Left lung (tissue), 10 donors: Measurements from ENCODE around the gene TTC7B. TPM values are rescaled to one million over a fixed set of nuclear protein-coding genes. Genes with fewer than 3 reads are reported as not detected.

Experiments used
- ATAC-seq: fragments of 200-7000 bp; cut with Tn5 transposase; one replicate; pipeline ENCODE4 v1.9.1; 2020; ENCODE audit warnings: moderate library complexity
- DNase-seq, 4 donors: peaks; one replicate each; pipeline ENCODE4 v3.0.0-alpha.2; 2013 to 2020
- H3K27ac ChIP-seq, 2 donors: fragments of 200-600 bp; sonication (generic) in 1 of 2; one replicate each; pipeline versions ENCODE4 v1.5.0 to v1.8.0; 2020 to 2021
- H3K27me3 ChIP-seq, 2 donors: fragments of 200-600 bp; sonication (generic) in 1 of 2; one replicate each; pipeline versions ENCODE4 v1.5.0 to v1.8.0; 2020 to 2021
- H3K36me3 ChIP-seq, 2 donors: fragments of 200-600 bp; sonication (generic) in 1 of 2; one replicate each; pipeline versions ENCODE4 v1.5.0 to v1.8.0; 2020 to 2021
- H3K4me1 ChIP-seq, 2 donors: fragments of 200-600 bp; one replicate each; pipeline ENCODE4 v1.8.0; 2021
- H3K4me3 ChIP-seq, 2 donors: fragments of 200-600 bp; sonication (generic) in 1 of 2; one replicate each; pipeline versions ENCODE4 v1.5.0 to v1.8.0; 2020 to 2021; ENCODE audit warnings: mild to moderate bottlenecking in 1 of 2
- H3K9me3 ChIP-seq, 2 donors: fragments of 200-600 bp; sonication (generic) in 1 of 2; one replicate each; pipeline versions ENCODE4 v1.5.0 to v1.8.0; 2020 to 2021
- intact Hi-C, 2 donors: fragments of 100-400 bp; cut with DNase I; formaldehyde crosslinking; loops; one replicate each; pipeline versions ENCODE4 v1.11.2 to v1.14.2; 2022
- polyA plus RNA-seq, 6 donors: library from polyadenylated mRNA; unstranded; fragments of 120-200 nt; gene quantifications; one replicate each; pipeline ENCODE4 v1.2.1, GENCODE V29; 2013; ENCODE audit not compliant: insufficient read length in 6 of 6
- total RNA-seq, 2 donors: library from RNA; stranded (reverse); fragmentation: NEBNext Ultra II Directional; extraction: Animal tissue kit (Norgen Biotek cat#: 25700); gene quantifications; one replicate each; pipeline ENCODE4 v1.2.1, GENCODE V29; 2021
- TF ChIP-seq, protein P1 (sequence below), 2 donors: fragments of 200-600 bp; sonication (generic) in 1 of 2; IDR thresholded peaks; one replicate each; pipeline versions ENCODE4 v1.5.0 to v1.8.0; 2021; ENCODE audit warnings: antibody characterized with exemption in 2 of 2
- donor health status: DM: no; HTN: yes; CAD: no.
- donor health status: DM: no; HTN: no; CAD: no.

The TTC7B gene
- total and polyA plus RNA-seq, 8 donors, result 26.8 to 47.5 (median 39.5) TPM

DNA sequence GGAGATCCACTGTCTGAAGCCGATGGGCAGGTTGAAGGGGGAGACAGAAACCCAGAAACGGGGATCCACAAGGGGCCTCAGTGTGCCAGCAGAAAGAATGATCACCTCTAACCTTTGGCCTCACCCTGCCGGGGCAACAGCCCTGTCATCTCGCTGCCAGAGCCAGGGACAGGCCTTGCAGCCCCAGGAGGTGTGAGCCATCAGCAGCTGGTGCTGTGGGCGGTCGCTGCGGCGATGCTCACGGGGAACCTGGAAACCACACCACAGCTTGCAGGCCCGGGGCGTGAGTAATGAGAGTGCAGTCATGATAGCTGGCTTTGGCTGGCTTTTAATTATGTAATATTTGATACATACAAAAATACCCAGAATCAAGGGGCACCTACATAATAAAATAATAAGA, 4.7 kb upstream of the TTC7B start:
- no peak overlapping the region for H3K27ac ChIP-seq
- no peaks in the 10 kb centered on the region for H3K36me3 ChIP-seq
- no peak for ATAC-seq
- H3K4me3 ChIP-seq, result no peak overlapping the region
- intact Hi-C loops, result no loop called here
- H3K4me1 ChIP-seq, result no peaks in the 10 kb centered on the region
- TF ChIP-seq, protein P1, sequence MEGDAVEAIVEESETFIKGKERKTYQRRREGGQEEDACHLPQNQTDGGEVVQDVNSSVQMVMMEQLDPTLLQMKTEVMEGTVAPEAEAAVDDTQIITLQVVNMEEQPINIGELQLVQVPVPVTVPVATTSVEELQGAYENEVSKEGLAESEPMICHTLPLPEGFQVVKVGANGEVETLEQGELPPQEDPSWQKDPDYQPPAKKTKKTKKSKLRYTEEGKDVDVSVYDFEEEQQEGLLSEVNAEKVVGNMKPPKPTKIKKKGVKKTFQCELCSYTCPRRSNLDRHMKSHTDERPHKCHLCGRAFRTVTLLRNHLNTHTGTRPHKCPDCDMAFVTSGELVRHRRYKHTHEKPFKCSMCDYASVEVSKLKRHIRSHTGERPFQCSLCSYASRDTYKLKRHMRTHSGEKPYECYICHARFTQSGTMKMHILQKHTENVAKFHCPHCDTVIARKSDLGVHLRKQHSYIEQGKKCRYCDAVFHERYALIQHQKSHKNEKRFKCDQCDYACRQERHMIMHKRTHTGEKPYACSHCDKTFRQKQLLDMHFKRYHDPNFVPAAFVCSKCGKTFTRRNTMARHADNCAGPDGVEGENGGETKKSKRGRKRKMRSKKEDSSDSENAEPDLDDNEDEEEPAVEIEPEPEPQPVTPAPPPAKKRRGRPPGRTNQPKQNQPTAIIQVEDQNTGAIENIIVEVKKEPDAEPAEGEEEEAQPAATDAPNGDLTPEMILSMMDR (IDR thresholded peaks at IDR 0.05), result no peak
- no peaks in the 10 kb centered on the region for H3K27me3 ChIP-seq
- DNase-seq, result no peak
- peaks cover 0 to 27% of the 10 kb centered on the region in 2 donors for H3K9me3 ChIP-seq

DNA sequence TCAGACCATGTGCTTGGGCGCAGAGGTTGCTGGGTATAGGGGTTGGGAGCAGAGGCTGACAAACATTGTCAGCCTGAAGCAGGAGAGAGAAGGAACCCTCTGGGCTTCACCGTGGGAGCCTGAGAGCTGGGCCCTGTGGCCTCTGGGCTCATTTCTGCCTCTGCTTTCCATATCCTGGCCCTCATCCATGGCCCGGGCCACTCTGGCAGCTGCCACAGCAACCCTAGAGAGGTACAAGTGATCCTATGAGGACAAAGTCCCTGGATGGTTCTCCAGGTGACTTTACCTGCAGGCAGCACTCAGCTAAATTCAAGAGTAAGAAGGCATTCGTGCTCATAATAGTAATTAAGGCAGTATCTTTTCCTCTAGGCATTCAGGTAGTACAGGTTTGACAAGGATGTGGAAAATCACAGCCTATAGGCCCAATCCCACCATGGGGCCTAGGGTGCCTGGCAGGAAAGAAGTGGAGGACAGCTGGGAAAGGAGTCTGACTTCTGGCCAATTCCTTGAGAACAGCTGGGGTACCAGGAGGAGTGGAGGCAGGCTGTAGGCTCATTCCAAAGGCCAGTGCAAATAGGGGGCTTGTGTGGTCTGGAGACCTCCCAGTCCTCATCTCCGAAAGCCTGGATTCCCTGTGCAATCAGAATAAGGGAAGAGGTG, 3.6 kb upstream of the TTC7B start:
- intact Hi-C loops, result no loop called here
- DNase-seq, result peak in 1 of 4 donors; percentile 64

DNA sequence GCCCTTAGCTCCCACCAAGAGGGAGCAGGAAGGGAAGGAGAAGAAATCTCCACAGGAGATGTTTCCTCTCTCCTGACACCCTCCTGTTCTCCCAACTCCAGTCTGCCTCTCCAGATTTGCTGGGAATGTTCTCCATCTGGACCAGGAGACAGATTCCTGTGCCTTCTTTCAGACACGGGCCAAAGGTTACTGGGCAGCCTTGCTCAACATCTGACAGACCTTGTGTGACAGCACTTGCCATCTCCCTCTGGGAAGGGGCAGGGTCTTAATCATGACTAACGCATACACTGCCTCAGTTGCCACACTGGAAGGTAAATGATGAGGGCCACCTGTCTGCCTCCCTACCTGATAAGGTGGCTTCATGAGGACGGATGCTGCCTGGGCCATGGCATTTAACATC, 2.5 kb upstream of the TTC7B start:
- Histone ChIP-seq H3K27me3 (no peaks in the 10 kb centered on the region), H3K4me1 (peaks cover 0 to 15% of the 10 kb centered on the region in 2 donors), H3K36me3 (no peaks in the 10 kb centered on the region), H3K4me3 (no peak overlapping the region), H3K9me3 (peaks cover 0 to 13% of the 10 kb centered on the region in 2 donors), H3K27ac (no peak overlapping the region)
- no peak for DNase-seq
- no peak for ATAC-seq
- intact Hi-C loops, result no loop called here
- TF ChIP-seq, protein P1 (IDR thresholded peaks at IDR 0.05), result no peak

More for the DNA sequence above, 3.6 kb upstream of the TTC7B start:
- Histone ChIP-seq H3K4me1 (peaks cover 0 to 9% of the 10 kb centered on the region in 2 donors), H3K4me3 (no peak overlapping the region), H3K36me3 (no peaks in the 10 kb centered on the region), H3K9me3 (peaks cover 0 to 25% of the 10 kb centered on the region in 2 donors), H3K27ac (no peak overlapping the region), H3K27me3 (no peaks in the 10 kb centered on the region)
- TF ChIP-seq, protein P1 (IDR thresholded peaks at IDR 0.05), result no peak
- ATAC-seq, result peak; percentile 20

DNA sequence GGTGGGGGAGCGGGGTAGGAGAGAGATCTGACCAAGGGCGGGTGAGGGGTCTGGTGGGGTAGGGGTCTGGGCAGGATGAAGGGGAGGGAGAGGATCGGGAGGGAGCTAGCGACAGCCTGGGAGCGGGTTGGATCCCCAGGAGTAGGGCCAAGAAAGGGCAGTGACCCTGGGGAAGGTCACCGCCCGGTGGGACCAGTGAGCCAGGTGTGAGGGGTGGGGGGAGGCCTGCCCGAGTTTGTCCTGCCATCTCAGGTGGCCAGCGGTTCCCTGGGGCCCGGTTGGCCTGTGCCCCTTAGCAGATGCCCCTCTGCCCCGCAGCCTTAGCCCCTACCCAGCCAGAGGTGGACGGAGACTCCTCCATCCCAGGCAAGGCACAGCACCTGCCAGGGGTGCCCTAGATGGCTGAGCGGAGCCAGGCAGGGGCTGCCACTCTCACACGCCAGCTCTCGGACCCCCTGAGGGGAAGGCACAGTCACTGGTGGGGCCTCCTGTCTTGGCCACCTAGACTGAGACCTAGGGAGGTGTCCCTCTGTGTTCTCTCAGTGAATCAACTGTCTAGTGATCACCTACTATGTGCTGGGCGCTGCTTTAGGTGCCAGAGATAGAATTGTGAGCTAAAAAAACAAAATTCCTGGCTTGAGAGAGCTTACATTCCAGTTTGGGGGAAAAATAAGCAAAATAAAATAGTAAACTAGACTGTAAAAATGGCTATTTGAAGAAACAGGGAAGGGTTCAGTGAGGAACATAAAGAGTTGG, 629 bp upstream of the TTC7B start:
- Histone ChIP-seq H3K36me3 (no peaks in the 10 kb centered on the region), H3K4me1 (peaks cover 0 to 15% of the 10 kb centered on the region in 2 donors), H3K27me3 (no peaks in the 10 kb centered on the region), H3K4me3 (no peak overlapping the region), H3K9me3 (no peaks in the 10 kb centered on the region), H3K27ac (no peak overlapping the region)
- TF ChIP-seq, protein P1 (IDR thresholded peaks at IDR 0.05), result peak in 1 of 2 donors; percentile 29
- DNase-seq, result no peak
- ATAC-seq, result peak; percentile 6
- intact Hi-C loops, result no loop called here

DNA sequence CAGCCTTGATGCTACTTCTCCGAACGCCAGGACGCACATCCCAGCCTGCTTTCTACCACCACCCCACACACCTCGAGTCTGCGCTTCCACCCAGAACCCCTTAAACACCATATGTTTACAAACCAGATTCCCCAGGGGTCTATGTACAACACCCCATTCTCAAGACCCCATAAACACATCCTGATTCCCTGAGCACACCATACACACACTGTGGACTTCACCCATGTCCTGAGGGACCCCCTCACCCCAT, 733 bp downstream of the TTC7B start:
- Histone ChIP-seq H3K4me1 (peaks cover 0 to 15% of the 10 kb centered on the region in 2 donors), H3K9me3 (no peaks in the 10 kb centered on the region), H3K27ac (no peak overlapping the region), H3K27me3 (no peaks in the 10 kb centered on the region), H3K36me3 (no peaks in the 10 kb centered on the region), H3K4me3 (peak overlapping the region; percentile 48)
- intact Hi-C loops, result no loop called here
- TF ChIP-seq, protein P1 (IDR thresholded peaks at IDR 0.05), result no peak
- no peak for DNase-seq
- no peak for ATAC-seq
